ENCODE measurements around the gene HADH.

HADH gene

DNA sequence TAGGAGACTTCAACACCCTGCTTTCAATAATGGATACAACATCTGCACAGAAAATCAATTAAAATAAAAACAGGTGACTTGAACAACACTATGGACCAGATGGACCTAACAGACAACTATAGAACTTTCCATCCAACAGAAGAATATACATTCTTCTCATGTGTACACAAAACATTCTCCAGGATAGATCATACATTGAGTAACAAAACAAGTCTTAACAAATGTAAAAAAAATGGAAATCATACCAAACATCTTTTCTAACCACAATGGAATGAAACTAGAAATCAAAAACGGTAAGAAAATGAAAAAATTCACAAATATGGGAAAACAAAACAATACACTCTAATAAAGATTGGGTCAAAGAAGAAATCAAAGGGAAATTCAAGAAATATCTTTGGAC lies 33.7 kb upstream of the HADH start:
- TF ChIP-seq CEBPB (IDR thresholded peaks at IDR 0.05) (no peak), NFIC (IDR thresholded peaks at IDR 0.05) (no peak), FOXM1 (IDR thresholded peaks at IDR 0.05; ENCODE audit: borderline replicate concordance, low read depth) (no peak), EGR1 (IDR thresholded peaks at IDR 0.05) (no peak), TEAD4 (IDR thresholded peaks at IDR 0.05) (no peak), ZBTB7A (IDR thresholded peaks at IDR 0.05; ENCODE audit: low read depth) (no peak), TAF1 (IDR thresholded peaks at IDR 0.05; ENCODE audit: low read depth) (no peak), CREB1 (IDR thresholded peaks at IDR 0.05; ENCODE audit: low read depth) (no peak), EP300 (IDR thresholded peaks at IDR 0.05; ENCODE audit: borderline replicate concordance) (no peak), TCF12 (IDR thresholded peaks at IDR 0.05; ENCODE audit: low read depth) (no peak), YY1 (IDR thresholded peaks at IDR 0.05; ENCODE audit: low read depth) (no peak), RAD21 (IDR thresholded peaks at IDR 0.05; ENCODE audit: low read depth) (no peak)
- TF ChIP-seq, protein P1, sequence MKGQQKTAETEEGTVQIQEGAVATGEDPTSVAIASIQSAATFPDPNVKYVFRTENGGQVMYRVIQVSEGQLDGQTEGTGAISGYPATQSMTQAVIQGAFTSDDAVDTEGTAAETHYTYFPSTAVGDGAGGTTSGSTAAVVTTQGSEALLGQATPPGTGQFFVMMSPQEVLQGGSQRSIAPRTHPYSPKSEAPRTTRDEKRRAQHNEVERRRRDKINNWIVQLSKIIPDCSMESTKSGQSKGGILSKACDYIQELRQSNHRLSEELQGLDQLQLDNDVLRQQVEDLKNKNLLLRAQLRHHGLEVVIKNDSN (IDR thresholded peaks at IDR 0.05), result no peak
- TF ChIP-seq, protein P2, sequence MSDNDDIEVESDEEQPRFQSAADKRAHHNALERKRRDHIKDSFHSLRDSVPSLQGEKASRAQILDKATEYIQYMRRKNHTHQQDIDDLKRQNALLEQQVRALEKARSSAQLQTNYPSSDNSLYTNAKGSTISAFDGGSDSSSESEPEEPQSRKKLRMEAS (IDR thresholded peaks at IDR 0.05), result no peak
- TF ChIP-seq, protein P3, sequence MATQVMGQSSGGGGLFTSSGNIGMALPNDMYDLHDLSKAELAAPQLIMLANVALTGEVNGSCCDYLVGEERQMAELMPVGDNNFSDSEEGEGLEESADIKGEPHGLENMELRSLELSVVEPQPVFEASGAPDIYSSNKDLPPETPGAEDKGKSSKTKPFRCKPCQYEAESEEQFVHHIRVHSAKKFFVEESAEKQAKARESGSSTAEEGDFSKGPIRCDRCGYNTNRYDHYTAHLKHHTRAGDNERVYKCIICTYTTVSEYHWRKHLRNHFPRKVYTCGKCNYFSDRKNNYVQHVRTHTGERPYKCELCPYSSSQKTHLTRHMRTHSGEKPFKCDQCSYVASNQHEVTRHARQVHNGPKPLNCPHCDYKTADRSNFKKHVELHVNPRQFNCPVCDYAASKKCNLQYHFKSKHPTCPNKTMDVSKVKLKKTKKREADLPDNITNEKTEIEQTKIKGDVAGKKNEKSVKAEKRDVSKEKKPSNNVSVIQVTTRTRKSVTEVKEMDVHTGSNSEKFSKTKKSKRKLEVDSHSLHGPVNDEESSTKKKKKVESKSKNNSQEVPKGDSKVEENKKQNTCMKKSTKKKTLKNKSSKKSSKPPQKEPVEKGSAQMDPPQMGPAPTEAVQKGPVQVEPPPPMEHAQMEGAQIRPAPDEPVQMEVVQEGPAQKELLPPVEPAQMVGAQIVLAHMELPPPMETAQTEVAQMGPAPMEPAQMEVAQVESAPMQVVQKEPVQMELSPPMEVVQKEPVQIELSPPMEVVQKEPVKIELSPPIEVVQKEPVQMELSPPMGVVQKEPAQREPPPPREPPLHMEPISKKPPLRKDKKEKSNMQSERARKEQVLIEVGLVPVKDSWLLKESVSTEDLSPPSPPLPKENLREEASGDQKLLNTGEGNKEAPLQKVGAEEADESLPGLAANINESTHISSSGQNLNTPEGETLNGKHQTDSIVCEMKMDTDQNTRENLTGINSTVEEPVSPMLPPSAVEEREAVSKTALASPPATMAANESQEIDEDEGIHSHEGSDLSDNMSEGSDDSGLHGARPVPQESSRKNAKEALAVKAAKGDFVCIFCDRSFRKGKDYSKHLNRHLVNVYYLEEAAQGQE (IDR thresholded peaks at IDR 0.05; ENCODE audit: low read depth), result no peak

DNA sequence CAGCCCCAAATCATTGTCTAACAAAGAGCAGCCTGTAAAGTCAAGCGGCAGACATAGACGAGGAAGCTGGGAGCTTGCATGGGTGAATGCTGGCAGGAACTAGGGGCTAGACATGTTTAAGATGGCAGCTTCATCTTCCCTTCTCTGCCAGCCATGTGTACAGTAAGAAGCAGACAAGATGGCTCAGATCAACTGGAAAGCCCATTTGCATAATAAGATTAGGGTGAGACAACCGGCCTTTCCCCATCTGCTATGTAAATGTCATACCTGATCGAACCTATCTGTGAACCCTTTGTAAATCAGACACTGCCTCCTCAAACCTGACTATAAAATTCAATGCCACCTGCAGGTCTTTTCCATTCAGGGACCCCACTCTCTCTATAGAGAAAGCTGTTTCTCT lies 22.8 kb upstream of the HADH start:
- TF ChIP-seq EP300 (IDR thresholded peaks at IDR 0.05; ENCODE audit: borderline replicate concordance) (no peak), YY1 (IDR thresholded peaks at IDR 0.05; ENCODE audit: low read depth) (no peak), TAF1 (IDR thresholded peaks at IDR 0.05; ENCODE audit: low read depth) (no peak), EGR1 (IDR thresholded peaks at IDR 0.05) (no peak), CREB1 (IDR thresholded peaks at IDR 0.05; ENCODE audit: low read depth) (no peak), ZBTB7A (IDR thresholded peaks at IDR 0.05; ENCODE audit: low read depth) (no peak), NFIC (IDR thresholded peaks at IDR 0.05) (no peak), RAD21 (IDR thresholded peaks at IDR 0.05; ENCODE audit: low read depth) (no peak), CEBPB (IDR thresholded peaks at IDR 0.05) (no peak), TCF12 (IDR thresholded peaks at IDR 0.05; ENCODE audit: low read depth) (no peak), TEAD4 (IDR thresholded peaks at IDR 0.05) (no peak), FOXM1 (IDR thresholded peaks at IDR 0.05; ENCODE audit: borderline replicate concordance, low read depth) (no peak)
- TF ChIP-seq, protein P1 (IDR thresholded peaks at IDR 0.05), result no peak
- TF ChIP-seq, protein P3 (IDR thresholded peaks at IDR 0.05; ENCODE audit: low read depth), result no peak

DNA sequence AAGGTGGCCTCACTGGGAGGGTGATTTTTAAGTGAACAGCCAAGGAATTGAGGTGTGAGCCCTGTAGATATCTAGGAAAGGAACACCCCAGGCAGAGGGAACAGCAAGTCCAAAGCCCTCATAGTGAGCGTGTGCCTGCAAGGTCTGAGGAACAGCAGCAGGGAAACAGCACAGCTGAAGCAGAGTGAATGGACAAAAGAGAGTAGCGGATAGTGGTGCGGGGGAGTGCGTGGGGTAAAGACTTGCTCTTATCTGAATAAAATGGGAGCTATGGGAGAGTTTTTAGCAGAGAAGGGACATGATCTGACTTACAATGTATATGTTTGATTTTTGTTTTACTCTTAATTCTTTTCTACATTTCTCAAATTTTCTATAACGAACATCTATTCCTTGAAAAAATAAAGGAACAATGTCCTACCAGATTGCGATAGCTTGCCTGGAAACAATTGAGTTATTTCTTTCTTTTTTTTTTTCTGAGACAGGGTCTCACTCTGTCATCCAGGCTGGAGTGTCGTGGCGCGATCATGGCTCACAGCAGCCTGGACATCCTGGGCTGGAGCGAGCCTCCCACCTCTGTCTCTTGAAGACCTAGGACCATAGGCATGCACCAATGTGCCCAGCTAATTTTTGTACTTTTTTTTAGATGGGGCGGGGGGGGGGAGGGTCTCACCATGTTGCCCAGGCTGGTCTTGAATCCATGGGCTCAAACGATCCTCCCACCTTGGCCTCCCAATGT lies 19.5 kb upstream of the HADH start:
- TF ChIP-seq RAD21 (IDR thresholded peaks at IDR 0.05; ENCODE audit: low read depth), result no peak
- no peak for TF ChIP-seq YY1 (IDR thresholded peaks at IDR 0.05; ENCODE audit: low read depth)

DNA sequence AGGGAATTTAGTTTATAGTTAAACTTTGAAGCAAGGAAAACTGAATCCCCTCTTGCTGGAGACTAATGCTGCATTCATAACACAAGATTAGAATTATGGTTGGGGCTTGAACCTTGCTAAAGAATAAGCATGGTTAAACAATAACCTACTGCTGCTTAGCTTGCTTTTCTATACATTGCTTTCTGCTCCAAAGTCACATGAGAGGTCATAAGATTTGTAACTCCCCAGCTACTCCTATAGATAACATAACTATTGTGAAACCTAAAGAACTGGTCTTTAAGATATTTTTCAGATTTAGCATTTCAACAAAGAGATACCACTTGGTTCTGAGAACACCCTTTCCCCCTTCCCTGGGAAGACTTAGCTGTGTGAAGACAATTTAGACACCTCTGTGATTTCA lies 17.1 kb upstream of the HADH start:
- TF ChIP-seq, protein P3 (IDR thresholded peaks at IDR 0.05; ENCODE audit: low read depth), result no peak
- TF ChIP-seq, protein P2 (IDR thresholded peaks at IDR 0.05), result no peak
- no peak for TF ChIP-seq YY1 (IDR thresholded peaks at IDR 0.05; ENCODE audit: low read depth)
- TF ChIP-seq RAD21 (IDR thresholded peaks at IDR 0.05; ENCODE audit: low read depth), result no peak
- TF ChIP-seq CREB1 (IDR thresholded peaks at IDR 0.05; ENCODE audit: low read depth), result no peak
- no peak for TF ChIP-seq FOXM1 (IDR thresholded peaks at IDR 0.05; ENCODE audit: borderline replicate concordance, low read depth)
- no peak for TF ChIP-seq TCF12 (IDR thresholded peaks at IDR 0.05; ENCODE audit: low read depth)

Data from Ishikawa (cell line).